CD14-positive monocyte (primary cell): ENCODE results near the gene GYPC. TPM values are rescaled to one million over a fixed set of nuclear protein-coding genes. Genes with fewer than 3 reads are reported as not detected.
A peak's percentile ranks its signal among the peaks of the same experiment; 100 is the strongest.

ENCODE experiments used
- DNase-seq, 3 donors: peaks; one replicate each; pipeline ENCODE4 v3.0.0-alpha.2; 2011 to 2022
- H2AFZ ChIP-seq: 2 replicates; pipeline ENCODE4 v1.6.0; 2012; ENCODE audit warnings: mild to moderate bottlenecking, low read depth, low read length, inconsistent platforms; ENCODE audit not compliant: insufficient read depth, poor library complexity, severe bottlenecking
- H3K27ac ChIP-seq, 2 donors: 1 replicate in 1 of 2; 2 replicates in 1 of 2; pipeline ENCODE4 v1.5.1; 2012 to 2013; ENCODE audit warnings: low read length in 2 of 2, control low read depth in 1 of 2, inconsistent platforms in 1 of 2, low read depth in 1 of 2, mild to moderate bottlenecking in 1 of 2
- H3K27me3 ChIP-seq, 2 donors: one replicate each; pipeline versions ENCODE4 v1.6.0 to v1.6.1; 2011 to 2013; ENCODE audit warnings: low read length in 2 of 2; ENCODE audit not compliant: control insufficient read depth in 2 of 2, insufficient read depth in 2 of 2
- H3K36me3 ChIP-seq, 2 donors: replicated peaks in 1 of 2; 1 replicate in 1 of 2; 2 replicates in 1 of 2; pipeline versions ENCODE4 v1.5.1 to v1.6.1; 2012 to 2013; ENCODE audit warnings: low read length in 2 of 2, control low read depth in 1 of 2, inconsistent platforms in 1 of 2, mild to moderate bottlenecking in 1 of 2; ENCODE audit not compliant: insufficient read depth in 2 of 2, control insufficient read depth in 1 of 2
- H3K4me1 ChIP-seq, 2 donors: 1 replicate in 1 of 2; 2 replicates in 1 of 2; pipeline versions ENCODE4 v1.5.1 to v1.6.1; 2012 to 2013; ENCODE audit warnings: low read length in 2 of 2, control low read depth in 1 of 2, inconsistent platforms in 1 of 2, mild to moderate bottlenecking in 1 of 2, moderate library complexity in 1 of 2; ENCODE audit not compliant: insufficient read depth in 2 of 2, control insufficient read depth in 1 of 2
- H3K4me2 ChIP-seq: replicated peaks from 2 replicates; pipeline ENCODE3; 2012; ENCODE audit warnings: low read length, moderate library complexity, mild to moderate bottlenecking; ENCODE audit not compliant: poor library complexity, severe bottlenecking; ENCODE audit errors: extremely low read depth
- H3K4me3 ChIP-seq, 3 experiments: fragments of 200-600 bp in 1 of 3; sonication (generic) in 1 of 3; replicated peaks in 1 of 3; 1 replicate in 2 of 3; 2 replicates in 1 of 3; pipeline ENCODE4 v1.5.1; 2011 to 2013; ENCODE audit warnings: low read length in 3 of 3, mild to moderate bottlenecking in 3 of 3, control low read depth in 2 of 3, low read depth in 2 of 3, inconsistent platforms in 1 of 3, moderate library complexity in 1 of 3
- H3K79me2 ChIP-seq: 2 replicates; pipeline ENCODE4 v1.6.0; 2012; ENCODE audit warnings: mild to moderate bottlenecking, control low read depth, inconsistent platforms, low read length, moderate library complexity; ENCODE audit not compliant: insufficient read depth
- H3K9ac ChIP-seq: 2 replicates; pipeline ENCODE4 v1.6.0; 2017; ENCODE audit warnings: low read length, mild to moderate bottlenecking; ENCODE audit not compliant: insufficient read depth, poor library complexity, severe bottlenecking
- H3K9me3 ChIP-seq, 2 donors: replicated peaks in 1 of 2; 1 replicate in 1 of 2; 2 replicates in 1 of 2; pipeline versions ENCODE4 v1.5.1 to v1.6.1; 2012 to 2013; ENCODE audit warnings: low read length in 2 of 2, control low read depth in 1 of 2; ENCODE audit not compliant: control insufficient read depth in 1 of 2, insufficient read depth in 1 of 2
- H4K20me1 ChIP-seq: 2 replicates; pipeline ENCODE4 v1.6.0; 2012; ENCODE audit warnings: mild to moderate bottlenecking, low read length, control low read depth, moderate library complexity; ENCODE audit not compliant: insufficient read depth
- H3K27ac Mint-ChIP-seq, 7 donors: one replicate each; pipeline ENCODE4 v1.8.0; 2020; ENCODE audit warnings: mild to moderate bottlenecking in 7 of 7, mixed read lengths in 7 of 7, moderate library complexity in 6 of 7, inconsistent platforms in 2 of 7
- H3K27me3 Mint-ChIP-seq, 3 donors: one replicate each; pipeline ENCODE4 v1.8.0; 2021 to 2022; ENCODE audit warnings: low read depth in 3 of 3, mild to moderate bottlenecking in 3 of 3, mixed read lengths in 3 of 3, moderate library complexity in 3 of 3, inconsistent platforms in 1 of 3
- H3K36me3 Mint-ChIP-seq, 2 donors: one replicate each; pipeline ENCODE4 v1.8.0; 2020; ENCODE audit warnings: mixed read lengths in 2 of 2, inconsistent platforms in 1 of 2, mild to moderate bottlenecking in 1 of 2
- H3K4me1 Mint-ChIP-seq: one replicate; pipeline ENCODE4 v1.8.0; 2020; ENCODE audit warnings: mild to moderate bottlenecking, mixed read lengths
- H3K4me3 Mint-ChIP-seq, 2 donors: one replicate each; pipeline ENCODE4 v1.8.0; 2020; ENCODE audit warnings: mild to moderate bottlenecking in 2 of 2, mixed read lengths in 2 of 2, moderate library complexity in 1 of 2
- H3K9me3 Mint-ChIP-seq, 7 donors: one replicate each; pipeline ENCODE4 v1.8.0; 2020 to 2022; ENCODE audit warnings: mixed read lengths in 7 of 7, mild to moderate bottlenecking in 6 of 7, moderate library complexity in 6 of 7, inconsistent platforms in 2 of 7
- CTCF ChIP-seq: fragments of 200-600 bp; IDR thresholded peaks from one replicate; pipeline ENCODE4 v1.8.0; 2022; ENCODE audit warnings: antibody characterized with exemption, mild to moderate bottlenecking
- WGBS: methylation state at CpG from one replicate; pipeline ENCODE4 v1.1.5; 2013; ENCODE audit warnings: missing lambda C conversion rate; ENCODE audit not compliant: insufficient coverage; 5-methylcytosine and 5-hydroxymethylcytosine counted together
- intact Hi-C, 2 donors: fragments of 100-400 bp; cut with micrococcal nuclease; formaldehyde crosslinking; loops; one replicate each; pipeline versions ENCODE4 v1.15.0 to v1.15.1; 2023
- polyA plus RNA-seq, 3 donors: library from polyadenylated mRNA; depleted of rRNA in 1 of 3; unstranded in 2 of 3; stranded (reverse) in 1 of 3; fragments of 300-500 nt in 2 of 3; fragments of >200 nt in 1 of 3; fragmentation: Illumina TruSeq in 2 of 3; gene quantifications; 1 replicate in 2 of 3; 2 replicates in 1 of 3; pipeline ENCODE4 v1.2.3, GENCODE V29; 2012 to 2021

GYPC gene
- polyA plus RNA-seq, 3 donors = 20.0 to 36.1 (median 21.7) TPM

- peak overlapping the region; percentile 94 to 99 (median 96) for H3K27ac Mint-ChIP-seq
- no peak for TF ChIP-seq CTCF
- H3K4me2 ChIP-seq = peak overlapping the region; percentile 84
- peaks cover 47 to 51% of the 10 kb centered on the region in 2 donors for H3K4me1 ChIP-seq
- H3K27ac ChIP-seq = peak overlapping the region in 1 of 2 donors; percentile 91
- H3K9me3 ChIP-seq = no peaks in the 10 kb centered on the region
- peaks cover 2 to 12% (median 6%) of the 10 kb centered on the region in 7 donors for H3K9me3 Mint-ChIP-seq
- H3K4me1 Mint-ChIP-seq = peaks cover 52% of the 10 kb centered on the region
- peaks cover 1 to 2% (median 2%) of the 10 kb centered on the region in 3 donors for H3K27me3 Mint-ChIP-seq
- H3K4me3 ChIP-seq = peak overlapping the region in 1 of 3 experiments; percentile 83
- H3K36me3 ChIP-seq = no peaks in the 10 kb centered on the region
- H3K79me2 ChIP-seq = peaks cover 47% of the 10 kb centered on the region
- peak overlapping the region; percentile 82 for H2AFZ ChIP-seq
- peak overlapping the region; percentile 96 for H3K9ac ChIP-seq
- no peaks in the 10 kb centered on the region for H4K20me1 ChIP-seq
- H3K36me3 Mint-ChIP-seq = peaks cover 4% of the 10 kb centered on the region in 2 donors
- 71% methylated on average over 7 of the region's 7 CpGs for WGBS
- no peaks in the 10 kb centered on the region for H3K27me3 ChIP-seq
- H3K4me3 Mint-ChIP-seq = peak overlapping the region; percentile 97 to 100
- intact Hi-C loops = loop anchor here in 1 of 2 donors (10.0 kb wide), 1 partner anchor 410 kb away; no protein-coding TSS in a partner anchor
- peak in 1 of 3 donors; percentile 37 for DNase-seq
Observed at GRCh38 chr2:126655051-126655450, 907 bp upstream of the GYPC start.

GRCh38 chr2:126656431-126657147 is 631 bp downstream of the GYPC start:
- Histone ChIP-seq H3K4me1 (peaks cover 63 to 67% of the 10 kb centered on the region in 2 donors), H3K27ac (peak overlapping the region; percentile 83 to 91), H3K4me2 (peak overlapping the region; percentile 84), H3K27me3 (no peaks in the 10 kb centered on the region), H2AFZ (peak overlapping the region; percentile 82), H3K9me3 (no peaks in the 10 kb centered on the region), H3K4me3 (peak overlapping the region; percentile 62 to 83 (median 75)), H3K79me2 (peaks cover 62% of the 10 kb centered on the region), H3K36me3 (no peaks in the 10 kb centered on the region), H3K9ac (peak overlapping the region; percentile 96), H4K20me1 (no peaks in the 10 kb centered on the region)
- peak overlapping the region; percentile 94 to 95 for H3K4me3 Mint-ChIP-seq
- 0% methylated on average over 29 of the region's 38 CpGs for WGBS
- peaks cover 4 to 7% of the 10 kb centered on the region in 2 donors for H3K36me3 Mint-ChIP-seq
- peak overlapping the region; percentile 90 to 99 (median 94) for H3K27ac Mint-ChIP-seq
- H3K9me3 Mint-ChIP-seq = no peaks in the 10 kb centered on the region
- H3K27me3 Mint-ChIP-seq = peaks cover 1 to 2% (median 2%) of the 10 kb centered on the region in 3 donors
- intact Hi-C loops = loop anchor here in 1 of 2 donors (10.0 kb wide), 1 partner anchor 408 kb away; no protein-coding TSS in a partner anchor
- peak in 2 of 3 donors; percentile 12 to 15 for DNase-seq
- H3K4me1 Mint-ChIP-seq = peaks cover 67% of the 10 kb centered on the region
- TF ChIP-seq CTCF = no peak
